HG03045 (cell line): Measurements from ENCODE around the gene AANAT.

Source experiments
- ATAC-seq: cut with Tn5 transposase; IDR thresholded peaks from one replicate; pipeline ENCODE4 v1.9.1; 2021; ENCODE audit warnings: mild to moderate bottlenecking, moderate library complexity; ENCODE audit not compliant: unreplicated experiment

Gene AANAT

DNA sequence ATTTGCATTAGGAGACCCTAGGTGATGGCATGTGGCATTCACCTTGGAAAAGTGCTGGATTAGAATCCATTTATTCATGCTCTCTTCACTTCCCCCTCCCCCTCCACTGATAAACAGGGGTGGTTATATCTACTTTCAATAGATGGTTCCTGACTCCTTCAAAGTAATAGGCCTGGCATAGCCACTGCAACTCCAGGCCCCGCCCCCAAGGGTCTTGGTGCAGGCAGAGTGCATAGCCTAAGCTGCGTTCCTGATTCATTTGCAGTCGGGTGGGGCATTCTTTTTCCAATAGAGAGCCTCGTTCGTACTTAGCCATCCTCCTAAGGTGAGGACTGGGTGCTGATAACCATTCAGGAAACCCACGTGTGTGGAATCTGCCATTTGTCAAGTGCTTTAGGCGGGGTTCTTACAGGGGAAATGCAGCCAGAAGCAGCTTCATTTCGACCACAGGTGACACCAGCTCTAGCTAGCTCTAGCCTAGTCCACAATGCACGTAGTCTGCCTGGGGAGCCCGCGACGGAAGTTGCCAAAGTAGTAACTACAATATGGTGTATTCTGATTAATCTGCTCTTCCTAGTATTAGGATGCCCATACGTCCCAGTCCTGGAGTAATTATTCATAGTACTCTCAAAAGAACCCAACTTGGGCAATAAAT lies 25.6 kb upstream of the AANAT start:
- no peak for ATAC-seq

DNA sequence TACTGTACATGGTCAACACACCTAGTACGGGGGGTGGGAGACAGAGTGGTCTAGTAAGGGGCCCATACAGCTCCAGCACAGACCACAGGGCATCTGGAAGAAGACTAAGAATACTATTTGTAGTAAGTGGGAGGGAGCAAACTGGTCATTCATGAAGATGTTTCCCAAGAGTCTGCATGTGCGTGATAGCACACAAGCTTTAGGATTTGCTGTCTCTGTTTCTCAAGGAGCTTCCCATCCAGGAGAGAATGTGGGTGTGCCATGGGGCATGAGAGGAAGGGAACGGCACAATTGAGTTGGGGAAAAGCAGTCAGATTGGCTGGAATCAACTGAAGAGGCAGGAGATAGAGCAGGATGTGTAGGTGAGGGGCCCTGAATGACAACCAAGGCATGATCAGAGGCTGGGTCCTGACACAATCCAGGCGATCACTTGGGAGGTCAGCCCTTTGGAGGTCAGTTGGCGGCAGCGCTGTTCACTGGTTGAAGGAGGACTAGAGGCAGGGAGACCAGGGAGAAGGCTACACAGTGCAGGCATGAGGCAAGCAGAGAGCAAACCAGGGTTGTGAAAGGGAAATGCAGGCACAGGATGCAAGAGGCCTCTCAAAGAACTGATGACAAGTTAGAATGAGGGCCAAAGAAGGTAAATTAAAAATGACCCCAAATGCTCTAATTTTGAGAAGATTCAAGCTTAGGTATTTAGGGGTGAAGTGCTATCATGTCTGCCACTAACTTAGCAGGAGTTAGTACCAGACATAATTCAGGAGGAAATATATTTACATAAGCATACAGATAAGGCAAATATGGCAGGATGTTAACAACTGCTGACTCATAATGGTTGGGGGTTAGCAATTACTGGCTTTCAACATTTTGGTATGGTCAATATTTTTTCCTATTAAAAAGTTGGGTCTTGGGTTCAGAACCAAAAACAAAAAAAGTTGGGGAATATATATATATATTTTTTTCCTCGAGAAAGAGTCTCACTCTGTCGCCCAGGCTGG lies 24.8 kb upstream of the AANAT start:
- no peak for ATAC-seq

- ATAC-seq, result no peak
Measured at GRCh38 chr17:76444518-76445311, 22.7 kb upstream of the AANAT start.

- ATAC-seq, result no peak
Measured at GRCh38 chr17:76445697-76446448, 21.5 kb upstream of the AANAT start.

DNA sequence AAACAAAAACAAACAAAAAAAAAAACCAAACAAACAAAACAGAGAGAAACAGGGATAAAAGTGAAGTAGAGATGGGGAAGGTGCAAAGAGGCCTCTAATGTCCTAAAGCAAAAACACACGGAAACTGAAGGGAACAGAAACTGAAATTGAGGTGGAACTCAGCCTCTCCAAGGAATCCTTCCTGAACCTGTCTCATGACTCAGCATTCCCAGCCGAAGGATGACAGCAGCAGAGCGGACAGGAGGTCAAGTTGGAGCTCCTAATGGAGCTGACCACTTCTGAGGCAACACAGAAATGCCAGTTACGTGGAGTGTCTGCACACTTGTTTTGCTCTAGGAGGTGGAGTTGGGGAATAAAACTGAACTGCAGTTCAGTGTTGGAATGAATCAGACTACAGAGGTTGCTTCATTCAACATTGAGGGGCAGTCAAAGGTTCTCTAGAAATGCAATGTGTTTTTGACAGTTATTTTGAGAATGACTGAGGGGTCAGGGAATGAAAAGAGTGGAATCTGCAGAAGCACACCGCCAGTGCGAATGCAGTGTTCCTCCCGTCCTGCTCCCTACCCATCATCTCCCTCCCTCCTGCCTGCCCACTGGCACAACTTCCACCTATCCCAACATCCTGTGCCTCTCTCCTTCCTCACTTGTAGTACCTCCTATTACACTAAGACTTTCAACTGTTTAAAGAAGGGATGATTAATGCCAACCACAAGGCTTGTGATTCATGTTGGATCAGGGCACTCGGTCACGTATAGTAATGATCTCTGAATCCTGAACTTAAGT lies 20.8 kb upstream of the AANAT start:
- no peak for ATAC-seq

DNA sequence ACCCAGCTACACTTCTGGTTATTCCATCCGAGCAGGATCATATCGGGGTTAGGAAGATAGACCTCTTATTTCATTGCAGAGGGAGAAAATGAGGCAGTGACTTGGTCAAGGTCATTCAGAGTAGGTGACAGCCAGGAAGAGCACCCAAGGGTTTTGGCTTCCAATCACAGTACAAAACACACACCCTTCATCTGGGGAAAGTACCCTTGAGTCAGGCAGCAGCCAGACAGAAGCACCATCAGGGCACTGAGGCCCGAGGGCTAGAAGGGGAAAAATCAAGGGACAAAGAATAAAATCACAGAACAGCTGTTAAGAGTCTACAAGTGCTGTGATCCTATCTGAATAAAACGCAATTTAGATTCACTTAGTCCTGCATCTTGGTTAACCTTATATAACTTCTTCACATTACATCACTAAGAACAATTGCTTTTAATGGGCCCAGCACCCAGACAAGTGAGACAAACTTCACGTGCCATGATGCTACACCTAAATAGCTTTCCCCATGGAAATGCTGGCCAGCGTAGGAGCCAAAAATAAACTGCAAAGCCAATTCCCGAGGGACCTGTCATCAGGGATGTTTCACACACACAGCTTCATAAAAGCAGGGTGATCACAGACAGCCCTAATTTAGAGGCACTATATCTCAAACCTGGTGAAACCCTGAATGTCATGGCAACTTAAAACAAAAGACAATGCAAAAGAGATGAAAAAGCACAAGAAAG lies 19.3 kb upstream of the AANAT start:
- ATAC-seq, result no peak

DNA sequence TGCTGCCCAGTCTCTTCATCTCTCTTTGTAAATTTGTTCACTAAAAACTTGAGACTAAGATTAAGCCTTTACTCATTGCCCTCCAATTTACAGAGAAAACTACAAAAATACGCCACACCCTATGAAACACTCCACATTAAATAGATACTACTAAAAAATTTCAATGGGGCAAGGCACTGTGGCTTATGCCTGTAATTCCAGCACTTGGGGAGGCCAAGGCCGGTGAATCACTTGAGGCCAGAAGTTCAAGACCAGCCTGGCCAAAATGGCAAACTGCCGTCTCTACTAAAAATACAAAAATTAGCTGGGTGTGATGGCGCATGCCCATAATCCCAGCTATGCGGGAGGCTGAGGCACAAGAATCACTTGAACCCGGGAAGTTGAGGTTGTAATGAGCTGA lies 18.3 kb upstream of the AANAT start:
- no peak for ATAC-seq

GRCh38 chr17:76451506-76451905 lies 15.9 kb upstream of the AANAT start:
- ATAC-seq, result no peak

GRCh38 chr17:76452127-76452659 lies 15.2 kb upstream of the AANAT start:
- peak; percentile 28 for ATAC-seq

DNA sequence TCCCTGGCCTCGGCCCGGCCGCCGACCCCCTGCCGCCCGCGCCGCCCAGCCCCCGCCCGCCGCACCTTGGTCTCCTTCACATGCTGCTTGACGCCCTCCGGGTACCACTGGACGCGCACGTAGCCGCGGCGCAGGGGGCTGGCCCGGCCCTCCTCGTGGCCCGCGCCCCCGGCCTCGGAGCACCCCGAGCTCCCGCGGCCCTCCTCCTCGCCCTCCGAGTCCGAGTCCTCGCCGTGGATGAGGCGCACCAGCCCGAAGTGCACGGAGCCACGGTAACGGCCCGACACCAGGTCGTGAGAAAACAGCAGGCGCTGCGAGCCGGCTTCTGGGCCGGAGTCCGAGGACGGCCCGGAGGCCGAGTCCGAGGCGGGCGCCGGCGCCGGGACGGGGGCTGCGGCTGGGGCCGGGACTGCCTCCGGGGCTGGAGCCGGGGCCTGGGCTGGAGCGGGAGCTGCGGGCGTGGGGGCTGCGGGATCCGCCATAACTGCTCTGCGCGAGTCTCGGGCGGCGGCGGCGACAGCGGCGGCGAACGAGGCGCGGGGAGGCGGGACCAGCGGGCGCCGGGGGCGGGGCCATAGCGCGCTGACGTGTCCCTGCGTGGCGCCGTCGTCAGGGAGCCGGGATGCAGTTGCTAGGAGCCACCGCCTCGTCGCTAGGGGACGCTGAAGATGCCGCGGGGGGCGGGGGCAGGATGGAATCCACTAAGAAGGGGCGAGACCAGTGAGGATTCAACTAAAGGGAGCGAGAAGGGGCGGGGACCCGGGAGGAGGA lies 14.6 kb upstream of the AANAT start, which contains the start of gene UBE2O:
Gene UBE2O (minus strand): TSS at position 493 of the 771 bp plus-strand sequence. CDS start 11 bp downstream, at position 482.
- ATAC-seq, result peak; percentile 89

DNA sequence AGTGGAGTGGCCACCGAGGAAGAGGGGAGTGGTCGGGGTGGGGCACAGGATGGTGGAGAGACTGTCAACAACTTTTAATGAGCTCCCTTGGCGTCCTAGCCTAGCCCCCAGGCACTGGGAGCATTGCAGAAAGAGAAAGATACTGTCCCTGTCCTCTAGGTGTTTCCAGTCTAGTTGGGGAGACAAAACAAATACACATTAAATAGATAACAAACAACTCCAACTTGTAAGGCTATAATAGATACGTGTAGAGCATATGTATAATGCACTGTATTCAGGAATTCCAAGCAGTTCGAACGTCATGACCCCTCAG lies 14.0 kb upstream of the AANAT start:
- ATAC-seq, result no peak

- no peak for ATAC-seq
Measured at GRCh38 chr17:76458580-76459490, 8.6 kb upstream of the AANAT start.

DNA sequence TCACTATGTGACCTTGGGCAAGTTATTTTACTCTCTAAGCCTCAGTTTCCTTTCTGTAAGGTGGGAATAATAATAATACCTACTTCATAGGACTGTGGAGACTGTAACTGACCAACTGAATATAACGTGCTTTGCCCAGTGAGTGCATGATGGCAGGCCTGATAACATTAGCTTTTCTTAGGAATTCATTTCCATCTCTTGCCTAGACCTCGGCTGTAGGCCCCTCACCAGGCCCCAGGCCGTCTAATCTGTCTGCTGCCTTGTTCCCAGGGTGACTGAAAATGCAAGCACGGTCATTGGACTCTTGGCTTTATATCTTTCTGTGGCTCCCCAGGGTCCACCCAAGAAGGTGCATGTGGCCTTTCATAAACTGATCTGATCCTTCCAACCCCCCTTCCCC lies 7.7 kb upstream of the AANAT start:
- no peak for ATAC-seq

- no peak for ATAC-seq
Measured at GRCh38 chr17:76461765-76462555, 5.4 kb upstream of the AANAT start.

GRCh38 chr17:76462556-76463290 lies 4.7 kb upstream of the AANAT start:
- ATAC-seq, result no peak

- ATAC-seq, result no peak
Measured at GRCh38 chr17:76466775-76467130, 650 bp upstream of the AANAT start.
